GM18505 (cell line): Measurements from ENCODE around the gene PAH.

ENCODE experiments used
- ATAC-seq: cut with Tn5 transposase; IDR thresholded peaks from one replicate; pipeline ENCODE4 v1.9.1; 2021; ENCODE audit not compliant: unreplicated experiment
- POLR2A ChIP-seq: IDR thresholded peaks from 4 replicates; pipeline ENCODE4 v1.6.1; 2011; ENCODE audit warnings: borderline replicate concordance; ENCODE audit not compliant: insufficient read depth, insufficient read length; ENCODE audit errors: extremely low read depth

PAH gene

GRCh38 chr12:102917026-102917787 lies at the start of gene PAH:
TSS of gene PAH (minus strand) at chr12:102917244. CDS start at chr12:102917130, 114 bp downstream.
- ATAC-seq, result no peak
- TF ChIP-seq POLR2A, result no peak

GRCh38 chr12:102966200-102966863 lies 49.3 kb upstream of the PAH start:
- TF ChIP-seq POLR2A, result no peak
- ATAC-seq, result no peak

DNA sequence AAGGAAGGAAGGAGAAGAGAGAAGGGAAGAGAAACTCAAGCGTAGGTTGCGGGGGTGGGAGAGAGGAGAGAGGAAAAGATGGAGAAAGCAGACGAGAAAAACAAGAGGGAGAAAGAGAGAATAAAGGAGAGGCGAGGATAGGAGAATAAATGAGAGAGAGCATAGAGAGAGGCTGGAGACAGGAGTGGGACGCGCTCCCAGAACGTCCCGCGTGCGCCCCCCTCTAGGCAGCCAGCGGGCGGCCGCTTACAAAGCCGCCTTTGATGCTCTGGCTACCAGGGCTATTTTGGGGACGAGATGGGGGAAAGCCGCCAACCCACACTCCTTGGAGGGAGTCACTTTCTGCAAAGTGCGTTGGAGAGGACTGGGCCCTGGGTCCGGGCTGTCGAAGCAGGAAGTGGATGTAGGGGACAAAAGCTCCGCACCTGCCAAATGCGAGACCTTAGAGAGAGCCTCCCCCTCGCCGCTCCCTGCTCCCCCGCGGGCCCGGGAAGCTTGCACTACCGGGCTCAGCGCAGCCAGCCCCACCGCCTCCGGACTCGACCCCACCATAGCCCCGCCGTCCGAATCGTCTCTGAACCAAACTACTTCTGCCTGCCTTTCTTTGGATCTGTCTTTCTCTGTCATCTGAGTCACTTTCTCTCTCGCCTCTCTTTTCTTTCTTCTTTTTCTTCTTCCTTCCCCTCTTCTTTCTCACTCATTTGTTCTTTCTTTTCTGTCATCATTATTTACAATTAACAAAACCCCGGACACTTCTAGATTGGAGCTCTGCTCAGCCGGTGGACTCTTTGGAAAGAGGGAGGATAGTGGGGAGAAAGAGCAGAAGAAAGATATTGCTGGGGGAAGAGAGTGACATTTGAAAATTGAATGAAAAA lies 48.5 kb upstream of the PAH start:
- ATAC-seq, result no peak
- TF ChIP-seq POLR2A, result no peak

GRCh38 chr12:102964872-102965271 lies 47.8 kb upstream of the PAH start:
- no peak for TF ChIP-seq POLR2A
- ATAC-seq, result no peak

DNA sequence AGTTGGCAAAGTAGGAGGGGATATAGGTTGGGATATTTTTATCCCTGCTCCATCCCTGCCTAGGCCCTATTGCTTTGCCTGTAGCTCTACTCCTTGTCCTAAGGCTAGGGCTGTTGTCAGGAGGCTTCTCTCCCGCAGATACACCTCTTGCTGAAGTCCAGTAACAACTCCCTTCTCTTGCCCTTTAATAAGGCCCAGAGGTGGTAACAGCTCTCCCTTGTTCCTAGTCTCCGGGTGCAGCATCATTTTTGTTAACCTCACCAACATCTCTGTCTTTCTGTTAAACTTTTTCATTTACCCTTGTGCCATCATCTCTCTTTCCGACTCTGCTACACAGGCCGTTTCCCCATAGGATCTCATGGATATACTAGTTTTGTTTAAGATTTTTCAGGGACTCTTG lies 46.8 kb upstream of the PAH start:
- ATAC-seq, result no peak
- TF ChIP-seq POLR2A, result no peak

DNA sequence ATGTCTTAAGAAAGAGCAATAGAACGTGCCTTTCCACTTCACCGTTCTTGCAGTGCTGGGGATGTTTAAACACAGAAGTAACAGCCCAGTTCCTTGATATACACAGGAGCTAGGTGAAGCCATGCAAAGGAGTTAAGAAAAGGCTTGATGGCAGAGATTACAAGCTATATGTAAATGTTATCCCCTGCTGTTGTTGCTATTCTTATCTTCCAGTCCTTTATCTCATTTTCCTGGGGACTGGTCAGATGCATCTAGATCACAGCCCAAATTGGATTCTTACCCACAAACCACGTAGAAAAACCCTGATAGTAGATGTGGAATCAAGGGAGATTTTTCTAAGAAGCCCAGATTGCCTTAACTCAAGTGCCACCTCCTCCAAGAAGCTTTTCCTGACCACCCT lies 45.9 kb upstream of the PAH start:
- no peak for ATAC-seq
- TF ChIP-seq POLR2A, result no peak

GRCh38 chr12:102962532-102962931 lies 45.5 kb upstream of the PAH start:
- no peak for TF ChIP-seq POLR2A
- ATAC-seq, result no peak

GRCh38 chr12:102961466-102961855 lies 44.4 kb upstream of the PAH start:
- no peak for TF ChIP-seq POLR2A
- no peak for ATAC-seq

- no peak for TF ChIP-seq POLR2A
- ATAC-seq, result no peak
Measured at GRCh38 chr12:102960766-102961465, 43.9 kb upstream of the PAH start.

GRCh38 chr12:102959391-102959790 lies 42.3 kb upstream of the PAH start:
- ATAC-seq, result no peak

DNA sequence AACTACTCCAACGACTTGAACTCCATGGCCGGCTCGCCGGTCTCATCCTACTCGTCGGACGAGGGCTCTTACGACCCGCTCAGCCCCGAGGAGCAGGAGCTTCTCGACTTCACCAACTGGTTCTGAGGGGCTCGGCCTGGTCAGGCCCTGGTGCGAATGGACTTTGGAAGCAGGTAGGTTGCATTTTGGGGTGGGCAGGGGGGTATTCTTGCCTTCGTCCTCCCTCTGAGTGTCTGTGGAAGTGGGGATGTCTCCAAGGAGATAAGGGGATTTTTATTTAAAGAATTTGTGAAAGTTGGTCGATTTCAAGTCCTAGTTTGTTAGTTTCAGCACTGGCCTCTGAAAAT lies 41.8 kb upstream of the PAH start:
- no peak for TF ChIP-seq POLR2A
- no peak for ATAC-seq

More at GRCh38 chr12:102959391-102959790, 42.3 kb upstream of the PAH start:
- TF ChIP-seq POLR2A, result no peak

DNA sequence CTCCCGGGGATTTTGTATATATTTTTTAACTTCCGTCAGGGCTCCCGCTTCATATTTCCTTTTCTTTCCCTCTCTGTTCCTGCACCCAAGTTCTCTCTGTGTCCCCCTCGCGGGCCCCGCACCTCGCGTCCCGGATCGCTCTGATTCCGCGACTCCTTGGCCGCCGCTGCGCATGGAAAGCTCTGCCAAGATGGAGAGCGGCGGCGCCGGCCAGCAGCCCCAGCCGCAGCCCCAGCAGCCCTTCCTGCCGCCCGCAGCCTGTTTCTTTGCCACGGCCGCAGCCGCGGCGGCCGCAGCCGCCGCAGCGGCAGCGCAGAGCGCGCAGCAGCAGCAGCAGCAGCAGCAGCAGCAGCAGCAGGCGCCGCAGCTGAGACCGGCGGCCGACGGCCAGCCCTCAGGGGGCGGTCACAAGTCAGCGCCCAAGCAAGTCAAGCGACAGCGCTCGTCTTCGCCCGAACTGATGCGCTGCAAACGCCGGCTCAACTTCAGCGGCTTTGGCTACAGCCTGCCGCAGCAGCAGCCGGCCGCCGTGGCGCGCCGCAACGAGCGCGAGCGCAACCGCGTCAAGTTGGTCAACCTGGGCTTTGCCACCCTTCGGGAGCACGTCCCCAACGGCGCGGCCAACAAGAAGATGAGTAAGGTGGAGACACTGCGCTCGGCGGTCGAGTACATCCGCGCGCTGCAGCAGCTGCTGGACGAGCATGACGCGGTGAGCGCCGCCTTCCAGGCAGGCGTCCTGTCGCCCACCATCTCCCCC lies 41.2 kb upstream of the PAH start:
- no peak for TF ChIP-seq POLR2A
- peak; percentile 64 for ATAC-seq
